Measurements from ENCODE around the gene DCUN1D1.

GRCh38 chr3:182954553-182955235 is 25.6 kb downstream of the DCUN1D1 start:
- no peak for TF ChIP-seq EZH2 (IDR thresholded peaks at IDR 0.05; ENCODE audit: borderline replicate concordance, low read length)
- TF ChIP-seq, protein P1, sequence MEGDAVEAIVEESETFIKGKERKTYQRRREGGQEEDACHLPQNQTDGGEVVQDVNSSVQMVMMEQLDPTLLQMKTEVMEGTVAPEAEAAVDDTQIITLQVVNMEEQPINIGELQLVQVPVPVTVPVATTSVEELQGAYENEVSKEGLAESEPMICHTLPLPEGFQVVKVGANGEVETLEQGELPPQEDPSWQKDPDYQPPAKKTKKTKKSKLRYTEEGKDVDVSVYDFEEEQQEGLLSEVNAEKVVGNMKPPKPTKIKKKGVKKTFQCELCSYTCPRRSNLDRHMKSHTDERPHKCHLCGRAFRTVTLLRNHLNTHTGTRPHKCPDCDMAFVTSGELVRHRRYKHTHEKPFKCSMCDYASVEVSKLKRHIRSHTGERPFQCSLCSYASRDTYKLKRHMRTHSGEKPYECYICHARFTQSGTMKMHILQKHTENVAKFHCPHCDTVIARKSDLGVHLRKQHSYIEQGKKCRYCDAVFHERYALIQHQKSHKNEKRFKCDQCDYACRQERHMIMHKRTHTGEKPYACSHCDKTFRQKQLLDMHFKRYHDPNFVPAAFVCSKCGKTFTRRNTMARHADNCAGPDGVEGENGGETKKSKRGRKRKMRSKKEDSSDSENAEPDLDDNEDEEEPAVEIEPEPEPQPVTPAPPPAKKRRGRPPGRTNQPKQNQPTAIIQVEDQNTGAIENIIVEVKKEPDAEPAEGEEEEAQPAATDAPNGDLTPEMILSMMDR (conservative IDR thresholded peaks at IDR 0.05 in 1 of 2, IDR thresholded peaks at IDR 0.05 in 1 of 2; ENCODE audit: extremely low read depth in 1 of 2, insufficient read depth in 1 of 2, low read depth in 1 of 2, low read length in 2 of 2) = no peak
